Neuronal stem cell (in vitro differentiated cells): ENCODE measurements around the gene TPX2.

Experiments
- DNase-seq: peaks from one replicate; pipeline ENCODE4 v3.0.0-alpha.2; 2013; ENCODE audit warnings: low spot score
- H2AFZ ChIP-seq: one replicate; pipeline ENCODE4 v1.6.1; 2013; ENCODE audit warnings: mild to moderate bottlenecking, low read length, inconsistent platforms
- H2AK5ac ChIP-seq: 2 replicates; pipeline ENCODE4 v1.6.1; 2013; ENCODE audit warnings: low read depth, mild to moderate bottlenecking, inconsistent platforms, low read length, moderate library complexity, mixed read lengths
- H2BK120ac ChIP-seq: 2 replicates; pipeline ENCODE4 v1.6.1; 2013; ENCODE audit warnings: low read depth, mild to moderate bottlenecking, inconsistent platforms, low read length, moderate library complexity, mixed read lengths
- H2BK12ac ChIP-seq: one replicate; pipeline ENCODE4 v1.6.1; 2013; ENCODE audit warnings: low read length, inconsistent platforms
- H2BK15ac ChIP-seq: 2 replicates; pipeline ENCODE4 v1.6.1; 2013; ENCODE audit warnings: mild to moderate bottlenecking, low read length, inconsistent platforms, mixed read lengths
- H2BK5ac ChIP-seq: one replicate; pipeline ENCODE4 v1.6.1; 2013; ENCODE audit warnings: inconsistent platforms, mild to moderate bottlenecking, low read length, moderate library complexity
- H3K14ac ChIP-seq: one replicate; pipeline ENCODE4 v1.6.1; 2013; ENCODE audit warnings: low read length, inconsistent platforms
- H3K18ac ChIP-seq: 2 replicates; pipeline ENCODE4 v1.6.1; 2013; ENCODE audit warnings: low read length, inconsistent platforms
- H3K23ac ChIP-seq: 2 replicates; pipeline ENCODE4 v1.6.1; 2013; ENCODE audit warnings: low read depth, mild to moderate bottlenecking, mixed read lengths, low read length, inconsistent platforms; ENCODE audit not compliant: poor library complexity
- H3K27ac ChIP-seq: replicated peaks from 3 replicates; pipeline ENCODE4 v1.5.1; 2013; ENCODE audit warnings: low read length, inconsistent platforms
- H3K27me3 ChIP-seq, 3 experiments: 2 replicates each; pipeline ENCODE4 v1.6.1; 2013; ENCODE audit warnings: low read length in 3 of 3, mild to moderate bottlenecking in 2 of 3, inconsistent platforms in 1 of 3, low read depth in 1 of 3, mixed read lengths in 1 of 3, moderate library complexity in 1 of 3; ENCODE audit not compliant: control insufficient read depth in 3 of 3, insufficient read depth in 3 of 3
- H3K36me3 ChIP-seq, 2 donors: replicated peaks in 1 of 2; 2 replicates each; pipeline ENCODE4 v1.6.1; 2013; ENCODE audit warnings: low read length in 2 of 2; ENCODE audit not compliant: control insufficient read depth in 2 of 2, insufficient read depth in 2 of 2
- H3K4ac ChIP-seq: 2 replicates; pipeline ENCODE4 v1.6.1; 2013; ENCODE audit warnings: inconsistent platforms, mild to moderate bottlenecking, low read length, moderate library complexity
- H3K4me1 ChIP-seq, 2 donors: 1 replicate in 1 of 2; 2 replicates in 1 of 2; pipeline ENCODE4 v1.6.1; 2013; ENCODE audit warnings: low read length in 2 of 2, low read depth in 1 of 2; ENCODE audit not compliant: control insufficient read depth in 2 of 2, insufficient read depth in 1 of 2
- H3K4me2 ChIP-seq: one replicate; pipeline ENCODE4 v1.6.1; 2013; ENCODE audit warnings: mild to moderate bottlenecking, low read length, inconsistent platforms; ENCODE audit not compliant: insufficient read depth, poor library complexity, severe bottlenecking
- H3K4me3 ChIP-seq, 2 donors: 2 replicates each; pipeline ENCODE4 v1.5.1; 2013; ENCODE audit warnings: low read length in 2 of 2, mild to moderate bottlenecking in 2 of 2, inconsistent platforms in 1 of 2, moderate library complexity in 1 of 2
- H3K79me1 ChIP-seq: one replicate; pipeline ENCODE4 v1.6.1; 2013; ENCODE audit warnings: low read depth, mild to moderate bottlenecking, inconsistent platforms, low read length, moderate library complexity
- H3K9ac ChIP-seq: one replicate; pipeline ENCODE4 v1.6.1; 2013; ENCODE audit warnings: mild to moderate bottlenecking, low read depth, low read length, inconsistent platforms; ENCODE audit not compliant: poor library complexity
- H3K9me3 ChIP-seq, 2 donors: replicated peaks in 1 of 2; 2 replicates each; pipeline versions ENCODE3 to v1.6.1; 2013; ENCODE audit warnings: low read length in 2 of 2, mild to moderate bottlenecking in 2 of 2, inconsistent platforms in 1 of 2, low read depth in 1 of 2, mixed read lengths in 1 of 2, moderate library complexity in 1 of 2; ENCODE audit not compliant: control insufficient read depth in 2 of 2, insufficient read depth in 1 of 2
- H4K8ac ChIP-seq: one replicate; pipeline ENCODE4 v1.6.1; 2013; ENCODE audit warnings: low read depth, mild to moderate bottlenecking, inconsistent platforms, low read length, moderate library complexity
- H4K91ac ChIP-seq: one replicate; pipeline ENCODE4 v1.6.1; 2013; ENCODE audit warnings: low read length, low read depth, mild to moderate bottlenecking, inconsistent platforms; ENCODE audit not compliant: poor library complexity
- WGBS, 2 donors: extraction: QIAGEN DNeasy Blood & Tissue Kit; methylation state at CpG; one replicate each; pipeline ENCODE4 v1.1.7; 2013; ENCODE audit warnings: missing lambda C conversion rate in 2 of 2, mixed read lengths in 1 of 2; ENCODE audit not compliant: insufficient read length in 2 of 2, insufficient replicate concordance in 1 of 2; ENCODE audit errors: extremely low coverage in 2 of 2; 5-methylcytosine and 5-hydroxymethylcytosine counted together

Gene TPX2

GRCh38 chr20:31717478-31718201 lies 21.4 kb upstream of the TPX2 start:
- no peak overlapping the region for H3K27ac ChIP-seq

GRCh38 chr20:31718952-31719643 lies 20.0 kb upstream of the TPX2 start:
- Histone ChIP-seq H2AFZ (no peak overlapping the region), H3K23ac (no peak overlapping the region), H3K4ac (no peak overlapping the region), H3K79me1 (peaks cover 3% of the 10 kb centered on the region), H3K4me1 (peaks cover 16 to 27% of the 10 kb centered on the region in 2 donors), H2BK120ac (no peak overlapping the region), H3K14ac (no peak overlapping the region), H4K8ac (no peak overlapping the region), H3K4me3 (no peak overlapping the region), H3K27ac (no peak overlapping the region), H4K91ac (no peak overlapping the region), H2BK5ac (no peak overlapping the region), H3K36me3 (peaks cover 6 to 73% of the 10 kb centered on the region in 2 donors), H3K18ac (no peak overlapping the region), H3K9ac (no peak overlapping the region), H2BK15ac (no peak overlapping the region), H3K9me3 (no peaks in the 10 kb centered on the region), H3K4me2 (no peak overlapping the region), H2BK12ac (no peak overlapping the region), H3K27me3 (no peaks in the 10 kb centered on the region), H2AK5ac (no peak overlapping the region)
- no CpG with 5 or more reads among the region's 6 CpGs for WGBS, 2 donors
- DNase-seq = no peak

More at GRCh38 chr20:31717478-31718201, 21.4 kb upstream of the TPX2 start:
- H2AK5ac ChIP-seq = no peak overlapping the region
- H3K9ac ChIP-seq = no peak overlapping the region
- H3K4me3 ChIP-seq = no peak overlapping the region
- no peak overlapping the region for H3K4ac ChIP-seq
- peaks cover 3% of the 10 kb centered on the region for H3K79me1 ChIP-seq
- no peak overlapping the region for H2AFZ ChIP-seq
- H2BK120ac ChIP-seq = no peak overlapping the region
- no peak overlapping the region for H3K14ac ChIP-seq
- no peak overlapping the region for H3K18ac ChIP-seq
- no peaks in the 10 kb centered on the region for H3K27me3 ChIP-seq
- H3K4me2 ChIP-seq = no peak overlapping the region
- H2BK15ac ChIP-seq = no peak overlapping the region
- H4K8ac ChIP-seq = no peak overlapping the region
- H3K4me1 ChIP-seq = peaks cover 20 to 33% of the 10 kb centered on the region in 2 donors
- no CpG with 5 or more reads among the region's 6 CpGs for WGBS, 2 donors
- no peak overlapping the region for H2BK12ac ChIP-seq
- no peak overlapping the region for H4K91ac ChIP-seq
- H2BK5ac ChIP-seq = no peak overlapping the region
- DNase-seq = no peak
- H3K23ac ChIP-seq = no peak overlapping the region
- peaks cover 8 to 80% of the 10 kb centered on the region in 2 donors for H3K36me3 ChIP-seq
- H3K9me3 ChIP-seq = no peaks in the 10 kb centered on the region

GRCh38 chr20:31719644-31720485 lies 19.2 kb upstream of the TPX2 start:
- no peak overlapping the region for H3K9ac ChIP-seq
- no peak overlapping the region for H3K4ac ChIP-seq
- no peak overlapping the region for H4K8ac ChIP-seq
- H3K14ac ChIP-seq = no peak overlapping the region
- no peak overlapping the region for H2AK5ac ChIP-seq
- no peak overlapping the region for H2BK12ac ChIP-seq
- peaks cover 3% of the 10 kb centered on the region for H3K79me1 ChIP-seq
- H3K36me3 ChIP-seq = peaks cover 4 to 66% of the 10 kb centered on the region in 2 donors
- no peaks in the 10 kb centered on the region for H3K27me3 ChIP-seq
- peak overlapping the region in 1 of 2 donors; percentile 21 for H3K4me3 ChIP-seq
- no peak overlapping the region for H2BK15ac ChIP-seq
- no peaks in the 10 kb centered on the region for H3K9me3 ChIP-seq
- no peak overlapping the region for H2BK120ac ChIP-seq
- no peak for DNase-seq
- no peak overlapping the region for H2AFZ ChIP-seq
- peaks cover 16 to 27% of the 10 kb centered on the region in 2 donors for H3K4me1 ChIP-seq
- no peak overlapping the region for H4K91ac ChIP-seq
- peak overlapping the region; percentile 12 for H3K4me2 ChIP-seq
- H3K18ac ChIP-seq = no peak overlapping the region
- H2BK5ac ChIP-seq = no peak overlapping the region
- WGBS, 2 donors = no CpG with 5 or more reads among the region's 2 CpGs
- H3K27ac ChIP-seq = no peak overlapping the region
- H3K23ac ChIP-seq = no peak overlapping the region
